ENCODE data around the gene WDR90.

WDR90 gene

DNA sequence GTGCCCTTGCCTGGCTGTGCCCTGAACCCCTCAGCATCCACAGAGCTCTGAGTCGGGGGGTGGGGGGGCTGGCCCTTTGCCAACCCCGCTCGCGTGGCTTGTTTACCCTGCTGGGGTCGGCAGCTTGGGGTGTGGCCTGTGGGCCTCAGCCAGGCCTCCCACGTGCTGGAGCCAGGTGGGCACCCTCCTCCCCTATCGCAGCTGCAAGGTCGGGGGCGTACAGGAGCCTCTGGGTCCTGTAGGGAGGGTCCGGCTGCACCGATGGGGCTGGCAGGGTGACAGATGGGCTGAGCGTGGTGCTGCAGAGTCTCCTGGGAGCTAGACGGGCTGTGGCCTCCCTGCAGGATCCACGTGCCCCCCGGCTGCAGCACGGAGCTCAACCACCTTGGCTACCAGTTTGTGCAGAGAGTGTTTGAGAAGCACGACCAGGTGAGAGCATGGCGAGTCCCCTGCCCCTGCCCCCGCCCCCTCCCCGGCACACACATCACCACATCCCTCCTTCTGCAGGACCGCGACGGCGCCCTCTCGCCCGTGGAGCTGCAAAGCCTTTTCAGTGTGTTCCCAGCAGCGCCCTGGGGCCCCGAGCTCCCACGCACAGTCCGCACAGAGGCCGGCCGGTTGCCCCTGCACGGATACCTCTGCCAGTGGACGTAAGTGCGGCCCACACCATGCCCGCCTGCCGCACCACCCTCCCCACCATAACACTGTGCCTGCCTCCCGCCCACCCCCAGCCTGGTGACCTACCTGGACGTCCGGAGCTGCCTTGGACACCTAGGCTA lies 22.4 kb downstream of the WDR90 start:
- TF ChIP-seq ZNF24 (tag by site-specific recombination; IDR thresholded peaks at IDR 0.05), result no peak
- TF ChIP-seq ZNF184 (tag by site-specific recombination; IDR thresholded peaks at IDR 0.05), result no peak
- peak; percentile 37; the same call in 1 of the 2 replicates for TF ChIP-seq GLIS2 (tag by site-specific recombination; IDR thresholded peaks at IDR 0.05)
- no peak for TF ChIP-seq ZNF266 (tag by site-specific recombination; IDR thresholded peaks at IDR 0.05; ENCODE audit: low read depth)
- no peak for TF ChIP-seq ZNF654 (tag by site-specific recombination; IDR thresholded peaks at IDR 0.05; ENCODE audit: low read depth)
- TF ChIP-seq ZNF132 (tag by site-specific recombination; IDR thresholded peaks at IDR 0.05; ENCODE audit: borderline replicate concordance), result no peak
- TF ChIP-seq ZNF221 (tag by site-specific recombination; IDR thresholded peaks at IDR 0.05; ENCODE audit: borderline replicate concordance), result no peak
- TF ChIP-seq ZIC2 (tag by site-specific recombination; IDR thresholded peaks at IDR 0.05), result no peak
- TF ChIP-seq, protein P1, sequence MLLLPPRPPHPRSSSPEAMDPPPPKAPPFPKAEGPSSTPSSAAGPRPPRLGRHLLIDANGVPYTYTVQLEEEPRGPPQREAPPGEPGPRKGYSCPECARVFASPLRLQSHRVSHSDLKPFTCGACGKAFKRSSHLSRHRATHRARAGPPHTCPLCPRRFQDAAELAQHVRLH (tag by site-specific recombination; IDR thresholded peaks at IDR 0.05), result no peak
- 0 out of 2 replicates have a peak, but pooled peaks have one; percentile 67 for TF ChIP-seq BCL11B (tag by site-specific recombination; IDR thresholded peaks at IDR 0.05; ENCODE audit: low read depth)
- no peak for TF ChIP-seq ZNF624 (tag by site-specific recombination; IDR thresholded peaks at IDR 0.05)
- no peak for TF ChIP-seq IKZF3 (tag by site-specific recombination; IDR thresholded peaks at IDR 0.05)
- TF ChIP-seq, protein P2, sequence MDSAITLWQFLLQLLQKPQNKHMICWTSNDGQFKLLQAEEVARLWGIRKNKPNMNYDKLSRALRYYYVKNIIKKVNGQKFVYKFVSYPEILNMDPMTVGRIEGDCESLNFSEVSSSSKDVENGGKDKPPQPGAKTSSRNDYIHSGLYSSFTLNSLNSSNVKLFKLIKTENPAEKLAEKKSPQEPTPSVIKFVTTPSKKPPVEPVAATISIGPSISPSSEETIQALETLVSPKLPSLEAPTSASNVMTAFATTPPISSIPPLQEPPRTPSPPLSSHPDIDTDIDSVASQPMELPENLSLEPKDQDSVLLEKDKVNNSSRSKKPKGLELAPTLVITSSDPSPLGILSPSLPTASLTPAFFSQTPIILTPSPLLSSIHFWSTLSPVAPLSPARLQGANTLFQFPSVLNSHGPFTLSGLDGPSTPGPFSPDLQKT (IDR thresholded peaks at IDR 0.05; ENCODE audit: borderline replicate concordance, low read depth, low read length), result no peak
- TF ChIP-seq ZNF664 (tag by site-specific recombination; IDR thresholded peaks at IDR 0.05), result no peak
- no peak for TF ChIP-seq ZNF776 (tag by site-specific recombination; IDR thresholded peaks at IDR 0.05; ENCODE audit: borderline replicate concordance)
- TF ChIP-seq ZNF37A (tag by site-specific recombination; IDR thresholded peaks at IDR 0.05), result no peak
- no peak for TF ChIP-seq ZNF175 (tag by site-specific recombination; IDR thresholded peaks at IDR 0.05)
- H3K9me3 ChIP-seq (ENCODE audit: control insufficient read depth, insufficient read depth, low read depth, low read length), result no peaks in the 10 kb centered on the region
- CTCF ChIA-PET, result interaction anchor here (0.9 kb wide), 1 partner anchor 15 kb away, joined by 3 read pairs; no protein-coding TSS in a partner anchor
- no peak overlapping the region for H3K27ac ChIP-seq (ENCODE audit: extremely low read depth, low read depth, low read length)
- H3K4me3 ChIP-seq (ENCODE audit: low read depth, low read length), result no peak overlapping the region
- no peaks in the 10 kb centered on the region for H3K4me1 ChIP-seq (ENCODE audit: control insufficient read depth, insufficient read depth, low read length)
- H3K36me3 ChIP-seq (ENCODE audit: control insufficient read depth in 2 of 2, insufficient read depth in 1 of 2, low read length in 2 of 2), result peaks cover 0 to 63% of the 10 kb centered on the region in 2 experiments; a peak in 1 of 3 replicates
- POLR2A ChIA-PET, result interaction anchor here (1.6 to 6.7 kb wide), 2 partner anchors 9 to 13 kb away, joined by 6 to 57 read pairs; partner anchors contain the start of genes JMJD8 and STUB1

DNA sequence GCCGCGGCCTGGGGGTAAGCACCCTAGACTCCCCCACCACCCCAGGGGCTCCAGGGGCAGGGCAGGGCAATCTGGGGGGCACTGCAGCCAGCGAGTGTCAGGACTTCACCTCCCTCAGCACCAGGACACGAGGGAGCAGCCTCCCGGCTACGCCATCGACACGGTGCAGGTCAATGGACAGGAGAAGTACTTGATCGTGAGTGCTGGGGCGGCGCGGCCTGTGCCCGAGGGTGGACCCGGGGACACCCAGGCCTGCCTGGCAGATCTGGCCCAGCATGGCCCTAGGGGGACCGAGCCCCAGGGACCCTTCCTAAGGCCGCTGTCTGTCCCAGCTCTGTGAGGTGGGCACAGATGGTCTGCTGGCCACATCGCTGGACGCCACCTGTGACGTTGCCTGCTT lies 23.2 kb downstream of the WDR90 start:
- no peaks in the 10 kb centered on the region for H3K4me1 ChIP-seq (ENCODE audit: control insufficient read depth, insufficient read depth, low read length)
- ChIA-PET POLR2A (interaction anchor here (6.7 kb wide), 1 partner anchor 9 kb away, joined by 57 read pairs; the partner anchor contains the start of gene STUB1), CTCF (interaction anchor here (0.6 kb wide), 1 partner anchor 48 kb away, joined by 4 read pairs; no protein-coding TSS in a partner anchor)
- peaks cover 0 to 65% of the 10 kb centered on the region in 2 experiments; a peak in 1 of 3 replicates for H3K36me3 ChIP-seq (ENCODE audit: control insufficient read depth in 2 of 2, insufficient read depth in 1 of 2, low read length in 2 of 2)
- H3K27ac ChIP-seq (ENCODE audit: extremely low read depth, low read depth, low read length), result no peak overlapping the region
- no peak for TF ChIP-seq ZNF10 (tag by site-specific recombination; IDR thresholded peaks at IDR 0.05)
- TF ChIP-seq ZNF146 (tag by site-specific recombination; IDR thresholded peaks at IDR 0.05), result no peak
- TF ChIP-seq, protein P3, sequence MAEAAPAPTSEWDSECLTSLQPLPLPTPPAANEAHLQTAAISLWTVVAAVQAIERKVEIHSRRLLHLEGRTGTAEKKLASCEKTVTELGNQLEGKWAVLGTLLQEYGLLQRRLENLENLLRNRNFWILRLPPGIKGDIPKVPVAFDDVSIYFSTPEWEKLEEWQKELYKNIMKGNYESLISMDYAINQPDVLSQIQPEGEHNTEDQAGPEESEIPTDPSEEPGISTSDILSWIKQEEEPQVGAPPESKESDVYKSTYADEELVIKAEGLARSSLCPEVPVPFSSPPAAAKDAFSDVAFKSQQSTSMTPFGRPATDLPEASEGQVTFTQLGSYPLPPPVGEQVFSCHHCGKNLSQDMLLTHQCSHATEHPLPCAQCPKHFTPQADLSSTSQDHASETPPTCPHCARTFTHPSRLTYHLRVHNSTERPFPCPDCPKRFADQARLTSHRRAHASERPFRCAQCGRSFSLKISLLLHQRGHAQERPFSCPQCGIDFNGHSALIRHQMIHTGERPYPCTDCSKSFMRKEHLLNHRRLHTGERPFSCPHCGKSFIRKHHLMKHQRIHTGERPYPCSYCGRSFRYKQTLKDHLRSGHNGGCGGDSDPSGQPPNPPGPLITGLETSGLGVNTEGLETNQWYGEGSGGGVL (tag by site-specific recombination; IDR thresholded peaks at IDR 0.05), result no peak
- TF ChIP-seq, protein P4, sequence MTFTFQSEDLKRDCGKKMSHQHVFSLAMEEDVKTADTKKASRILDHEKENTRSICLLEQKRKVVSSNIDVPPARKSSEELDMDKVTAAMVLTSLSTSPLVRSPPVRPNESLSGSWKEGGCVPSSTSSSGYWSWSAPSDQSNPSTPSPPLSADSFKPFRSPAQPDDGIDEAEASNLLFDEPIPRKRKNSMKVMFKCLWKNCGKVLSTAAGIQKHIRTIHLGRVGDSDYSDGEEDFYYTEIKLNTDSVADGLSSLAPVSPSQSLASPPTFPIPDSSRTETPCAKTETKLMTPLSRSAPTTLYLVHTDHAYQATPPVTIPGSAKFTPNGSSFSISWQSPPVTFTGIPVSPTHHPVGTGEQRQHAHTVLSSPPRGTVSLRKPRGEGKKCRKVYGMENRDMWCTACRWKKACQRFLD (tag by site-specific recombination; IDR thresholded peaks at IDR 0.05), result no peak
- TF ChIP-seq, protein P5, sequence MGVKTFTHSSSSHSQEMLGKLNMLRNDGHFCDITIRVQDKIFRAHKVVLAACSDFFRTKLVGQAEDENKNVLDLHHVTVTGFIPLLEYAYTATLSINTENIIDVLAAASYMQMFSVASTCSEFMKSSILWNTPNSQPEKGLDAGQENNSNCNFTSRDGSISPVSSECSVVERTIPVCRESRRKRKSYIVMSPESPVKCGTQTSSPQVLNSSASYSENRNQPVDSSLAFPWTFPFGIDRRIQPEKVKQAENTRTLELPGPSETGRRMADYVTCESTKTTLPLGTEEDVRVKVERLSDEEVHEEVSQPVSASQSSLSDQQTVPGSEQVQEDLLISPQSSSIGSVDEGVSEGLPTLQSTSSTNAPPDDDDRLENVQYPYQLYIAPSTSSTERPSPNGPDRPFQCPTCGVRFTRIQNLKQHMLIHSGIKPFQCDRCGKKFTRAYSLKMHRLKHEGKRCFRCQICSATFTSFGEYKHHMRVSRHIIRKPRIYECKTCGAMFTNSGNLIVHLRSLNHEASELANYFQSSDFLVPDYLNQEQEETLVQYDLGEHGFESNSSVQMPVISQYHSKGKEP (tag by site-specific recombination; IDR thresholded peaks at IDR 0.05), result no peak
- TF ChIP-seq SCRT2 (tag by site-specific recombination; IDR thresholded peaks at IDR 0.05), result no peak
- no peak for TF ChIP-seq ZNF223 (tag by site-specific recombination; IDR thresholded peaks at IDR 0.05)
- no peak overlapping the region for H3K4me3 ChIP-seq (ENCODE audit: low read depth, low read length)
- no peaks in the 10 kb centered on the region for H3K9me3 ChIP-seq (ENCODE audit: control insufficient read depth, insufficient read depth, low read depth, low read length)

Measured in HEK293 (cell line).